ENCODE data around the gene FBXO41.

- TF ChIP-seq CTCF (IDR thresholded peaks at IDR 0.05; ENCODE audit: low read length) (no peak), EZH2 (optimal IDR thresholded peaks at IDR 0.05; ENCODE audit: low read depth, low read length) (no peak), EZH2phosphoT487 (IDR thresholded peaks at IDR 0.05; ENCODE audit: low read length) (no peak)
Measured at GRCh38 chr2:73333564-73333963, 49.3 kb upstream of the FBXO41 start.

Data from MM.1S (cell line).